COLO668 (cell line): ENCODE results near the gene MORN1.
"Not testable (repeated sequence)": the region's sequence is repeated elsewhere in the genome, so short reads cannot be mapped to it uniquely, and the experiment has no call there.

ENCODE experiments used
- DNase-seq: peaks from one replicate; lab custom pipeline; 2025; ENCODE audit not compliant: unreplicated experiment; lab: John Stamatoyannopoulos, UW

The MORN1 gene

DNA sequence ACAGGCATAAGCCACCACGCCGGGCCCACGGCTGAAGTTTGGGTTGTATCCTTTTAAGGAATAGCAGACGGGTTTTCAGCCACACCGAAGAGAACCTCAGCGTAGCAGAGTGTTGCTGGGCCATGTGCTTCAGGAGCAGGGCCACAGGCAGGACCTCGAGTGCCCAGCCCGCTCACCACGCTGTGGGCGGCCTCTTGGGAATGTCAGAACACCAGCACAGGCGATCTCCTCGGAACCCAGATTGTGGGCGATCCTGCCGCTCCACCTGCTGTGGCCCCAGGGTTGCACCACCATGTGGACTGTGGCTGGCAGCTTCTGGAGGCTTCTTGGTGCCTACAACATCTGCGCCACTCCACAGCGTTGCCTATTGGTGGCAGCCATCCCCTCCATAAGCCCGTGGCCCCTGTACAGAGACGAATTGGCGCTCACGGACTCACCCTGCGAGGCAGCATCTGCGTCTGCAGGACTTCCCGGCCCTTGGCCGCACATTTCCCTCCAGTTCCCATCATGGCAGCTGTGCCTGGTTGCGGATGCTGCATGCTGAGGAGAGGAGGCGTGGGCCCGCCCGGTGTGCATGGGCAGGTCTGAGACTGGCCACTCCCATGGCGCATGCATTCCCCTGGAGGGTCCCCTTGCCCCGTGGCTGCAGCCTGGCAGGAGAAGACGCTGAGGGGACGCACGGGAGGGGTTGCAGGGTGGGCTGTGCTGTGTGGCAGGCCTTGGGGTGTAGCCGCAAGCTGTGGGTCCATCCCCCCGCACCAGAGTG, 93.9 kb downstream of the MORN1 start:
- no peak for DNase-seq

DNA sequence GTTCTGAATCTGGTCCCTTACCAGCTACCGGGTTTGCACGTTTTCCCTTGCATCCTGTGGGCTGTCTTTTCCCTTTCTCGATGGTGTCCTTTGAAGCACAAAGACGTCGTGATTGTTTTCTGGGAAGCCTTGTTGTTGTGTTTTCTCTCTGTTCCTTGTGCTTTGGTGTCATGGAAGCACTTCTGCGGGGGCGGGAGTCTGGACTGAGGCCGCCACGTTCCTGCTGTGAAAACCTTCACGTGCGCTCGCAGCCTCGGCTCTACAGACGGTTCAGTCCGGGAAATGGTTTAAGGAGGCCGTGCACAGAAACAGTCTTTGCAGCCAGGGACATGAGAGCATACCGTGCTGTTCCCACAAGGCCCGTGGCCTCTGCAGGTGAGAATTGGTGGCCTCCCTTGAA, 94.7 kb downstream of the MORN1 start:
- DNase-seq, result no peak

DNA sequence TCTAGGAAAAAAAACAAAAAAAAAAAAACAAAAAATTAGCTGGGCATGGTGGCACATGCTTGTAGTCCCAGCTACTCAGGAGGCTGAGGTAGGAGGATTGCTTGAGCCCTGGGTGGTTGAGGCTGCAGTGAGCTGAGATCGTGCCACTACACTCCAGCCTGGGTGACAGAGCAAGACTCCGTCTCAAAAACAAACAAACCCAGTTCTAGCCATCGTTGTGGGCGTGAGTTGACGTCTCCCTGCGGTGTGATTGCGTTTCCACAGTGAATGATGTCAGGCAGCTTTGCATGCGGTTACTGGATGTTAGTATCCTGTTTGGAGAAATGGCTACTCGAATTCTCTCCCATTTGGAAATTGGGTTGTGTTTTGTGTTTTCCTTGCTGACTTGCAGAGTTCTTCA, 95.1 kb downstream of the MORN1 start:
- not testable (repeated sequence) for DNase-seq

DNA sequence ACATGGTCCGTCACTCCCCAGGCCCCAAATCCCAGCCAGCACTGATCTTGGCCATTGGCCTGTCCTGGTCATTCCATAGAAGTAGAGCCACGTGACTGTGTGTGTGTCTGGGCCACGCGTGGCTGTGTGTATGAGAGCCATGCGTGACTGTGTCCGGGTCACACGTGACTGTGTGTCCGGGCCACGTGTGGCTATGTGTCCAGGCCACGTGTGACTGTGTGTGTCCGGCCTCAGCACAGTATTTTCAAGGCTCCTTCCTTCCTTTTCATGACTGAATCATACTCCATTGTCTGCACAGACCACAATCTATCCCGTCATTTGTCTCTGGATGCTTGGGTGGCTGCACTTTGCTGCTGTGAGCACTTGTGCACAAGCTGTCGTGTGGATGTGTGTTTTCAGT, 95.8 kb downstream of the MORN1 start:
- no peak for DNase-seq

DNA sequence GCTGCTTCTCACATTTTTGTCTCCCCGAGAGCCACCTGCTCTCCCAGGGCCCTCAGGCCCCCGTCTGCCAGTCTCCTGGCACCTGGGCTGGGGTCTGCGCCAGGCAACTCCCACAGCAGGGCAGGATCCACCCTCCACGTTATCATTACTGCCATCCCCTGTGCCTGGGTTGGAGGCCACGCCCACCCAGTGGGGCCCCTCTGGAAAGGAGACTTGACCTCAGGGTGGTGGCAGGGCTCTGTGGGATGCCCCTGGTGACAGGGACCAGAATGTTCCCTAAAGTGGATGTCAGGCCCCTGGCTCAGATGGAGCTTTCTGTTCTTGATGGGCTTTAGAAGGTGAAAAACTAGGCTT, 96.7 kb downstream of the MORN1 start:
- no peak for DNase-seq

DNA sequence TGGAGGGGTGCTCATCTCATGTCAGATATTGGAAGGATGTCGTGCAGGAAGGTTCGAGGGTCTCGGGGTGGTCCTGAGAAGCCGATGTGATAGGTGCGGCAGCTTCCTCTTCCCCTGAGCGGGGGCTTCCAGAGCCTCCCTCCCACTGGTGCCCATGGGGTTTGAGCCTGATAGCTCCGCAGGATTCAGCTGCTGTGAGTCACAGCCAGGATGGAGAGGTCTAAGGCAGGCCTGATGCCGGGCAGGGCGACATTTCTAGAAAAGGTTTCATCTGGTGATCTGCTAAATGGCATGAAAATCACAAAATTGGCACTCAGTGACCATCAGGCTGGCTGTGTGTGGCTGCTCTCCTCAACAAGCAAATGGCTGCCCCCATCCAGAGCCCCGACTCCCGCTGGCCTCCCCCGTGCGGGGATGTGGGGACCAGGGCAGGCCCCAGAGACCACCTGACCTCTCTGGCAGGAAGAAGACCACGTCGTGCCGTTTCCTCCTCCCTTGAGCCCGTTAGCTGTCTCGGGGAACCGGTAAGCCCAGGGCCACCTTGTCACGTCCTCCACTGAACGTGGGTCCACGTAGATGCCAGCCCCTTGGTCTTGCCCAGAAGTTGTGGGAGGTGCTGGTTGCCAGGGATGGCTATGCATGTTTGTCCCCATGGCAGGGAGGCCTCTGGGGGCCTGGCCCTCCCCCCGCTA, 97.2 kb downstream of the MORN1 start:
- DNase-seq, result no peak

DNA sequence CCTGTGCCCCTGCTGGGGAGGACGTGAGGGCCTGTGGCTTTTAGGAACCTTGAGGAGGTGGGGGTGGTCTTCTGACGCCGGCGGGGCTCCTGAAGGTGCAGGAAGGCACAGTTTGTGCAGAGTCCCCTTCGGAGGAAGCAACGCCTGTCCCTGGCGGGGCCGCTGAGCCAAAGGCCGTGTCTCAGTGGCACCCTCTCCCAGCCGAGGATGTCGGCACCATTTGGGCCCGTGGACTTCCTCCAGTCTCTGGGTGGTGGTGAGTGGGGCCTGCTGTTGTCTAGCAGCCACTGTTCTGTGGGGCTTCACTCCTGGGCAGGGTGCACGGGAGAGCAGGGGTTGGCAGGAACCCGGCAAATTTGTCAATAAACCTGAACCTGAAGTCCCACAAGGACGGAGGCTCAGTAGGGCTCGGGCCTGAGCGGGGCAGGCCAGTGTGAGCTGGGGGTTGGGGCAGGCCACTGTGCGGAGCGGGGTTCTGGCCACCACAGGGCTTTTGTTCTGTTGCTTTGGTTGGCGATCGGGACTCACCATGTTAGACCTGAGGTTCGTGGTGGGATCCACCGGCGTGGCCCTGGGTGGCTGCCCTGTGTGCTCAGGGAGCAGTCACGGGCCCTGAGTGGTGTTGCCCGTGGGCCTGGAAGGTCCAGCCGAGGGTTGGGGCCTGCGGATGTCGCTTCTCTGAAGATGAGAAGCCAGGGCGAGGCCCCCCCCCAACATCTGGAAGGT, 98.5 kb downstream of the MORN1 start:
- DNase-seq, result no peak

DNA sequence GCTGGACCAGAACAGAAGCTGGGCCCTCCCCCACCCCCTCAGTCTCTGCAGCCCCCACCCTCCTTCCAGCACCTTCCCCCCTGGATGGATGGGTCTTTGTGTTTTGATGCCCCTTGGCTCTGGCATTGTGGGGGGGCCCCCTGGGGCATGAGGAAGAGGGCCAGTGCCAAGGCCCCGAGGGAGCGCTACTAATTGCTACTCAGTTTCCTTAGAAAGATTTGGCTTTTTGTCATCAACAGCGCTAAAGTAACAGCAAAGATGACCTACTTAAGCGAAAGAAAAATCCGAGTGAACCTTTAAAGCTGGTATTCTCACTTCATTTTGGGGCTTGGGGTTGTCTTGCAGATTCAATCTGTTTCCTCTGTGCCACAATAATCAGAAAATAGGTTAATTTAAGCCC, 99.8 kb downstream of the MORN1 start:
- no peak for DNase-seq

DNA sequence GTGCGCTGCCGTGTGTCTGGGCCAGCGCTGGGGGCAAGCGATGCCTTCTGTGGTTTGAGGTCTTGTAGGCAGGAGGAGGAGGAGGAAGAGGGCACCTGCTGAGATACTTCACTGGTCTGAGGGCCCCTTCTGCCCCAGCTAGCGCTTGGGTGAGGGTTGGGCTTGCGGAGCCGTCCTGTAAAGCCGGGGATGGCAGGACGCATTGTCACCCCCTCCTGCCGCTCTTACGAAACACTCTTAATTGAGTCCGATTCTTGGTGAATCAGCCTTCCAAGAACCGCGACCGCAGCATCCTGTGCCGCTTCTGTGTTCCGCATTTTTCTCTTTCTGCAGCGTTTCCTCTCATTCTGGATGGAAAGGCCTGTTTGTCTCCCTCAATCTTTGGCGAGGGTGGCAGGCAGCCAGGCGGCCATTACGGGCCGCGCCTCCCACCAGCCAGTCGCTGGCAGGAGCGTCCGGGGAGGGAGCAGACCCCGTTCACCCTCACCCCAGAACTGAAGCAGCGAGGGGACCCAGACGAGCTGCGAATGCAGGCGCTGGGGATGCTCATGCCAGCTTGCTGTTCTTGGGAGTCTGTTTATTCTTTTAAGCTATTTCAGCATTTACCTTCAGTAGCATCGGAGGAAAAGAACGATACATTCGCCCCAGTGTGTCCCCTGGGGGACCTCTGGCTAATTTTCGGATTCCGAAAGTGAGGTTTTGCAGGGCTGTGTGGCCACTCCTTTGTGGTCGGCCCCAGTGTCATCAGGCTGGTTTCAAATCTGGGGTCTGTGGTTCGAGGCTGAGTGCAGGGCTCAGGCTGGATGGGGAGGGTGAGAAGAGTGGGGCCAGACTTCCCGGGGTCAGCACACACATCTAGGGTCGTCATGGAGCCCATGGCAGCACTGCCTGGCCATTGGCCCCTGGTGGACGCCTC, 100.5 kb downstream of the MORN1 start:
- no peak for DNase-seq

DNA sequence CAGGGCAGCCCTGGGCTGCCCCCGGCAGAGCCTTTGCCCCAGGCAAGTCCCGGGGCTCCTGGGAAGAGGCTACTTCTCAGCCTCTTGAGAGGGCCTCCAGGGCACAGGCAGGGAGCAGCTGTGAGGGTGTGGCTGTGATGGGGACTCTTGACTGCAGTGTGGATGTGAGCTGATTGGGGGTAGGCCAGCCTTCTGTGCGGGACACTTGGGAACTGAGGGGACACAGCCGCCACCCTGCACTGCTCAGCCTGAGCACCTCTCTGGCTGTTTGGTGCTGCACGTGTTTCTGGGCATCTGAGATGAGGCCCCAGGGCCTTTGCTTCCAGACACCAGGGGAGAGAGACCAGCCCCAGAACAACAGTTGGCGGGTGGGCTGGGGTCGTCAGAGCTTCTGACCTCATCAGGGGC, 101.2 kb downstream of the MORN1 start:
- DNase-seq, result no peak

DNA sequence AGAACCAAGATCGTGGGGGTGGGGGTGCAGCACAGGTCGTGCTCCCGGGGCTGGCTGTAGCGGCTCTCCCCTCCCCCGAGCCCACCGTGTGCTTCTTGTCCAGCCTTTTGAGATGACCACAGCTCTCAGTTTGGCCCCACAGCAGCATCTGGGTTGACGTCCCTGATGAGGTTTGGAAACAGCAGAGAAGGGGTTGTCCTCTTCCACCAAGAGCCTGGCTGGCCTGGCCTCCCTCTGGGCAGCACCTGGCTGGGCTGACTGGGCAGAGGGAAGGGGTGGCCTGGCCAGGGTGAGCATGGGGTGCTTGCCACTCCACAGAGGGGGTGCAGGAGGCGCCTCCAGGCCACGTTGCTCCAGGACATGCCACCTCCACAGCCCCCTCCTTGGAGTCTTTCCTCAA, 101.7 kb downstream of the MORN1 start:
- no peak for DNase-seq

DNA sequence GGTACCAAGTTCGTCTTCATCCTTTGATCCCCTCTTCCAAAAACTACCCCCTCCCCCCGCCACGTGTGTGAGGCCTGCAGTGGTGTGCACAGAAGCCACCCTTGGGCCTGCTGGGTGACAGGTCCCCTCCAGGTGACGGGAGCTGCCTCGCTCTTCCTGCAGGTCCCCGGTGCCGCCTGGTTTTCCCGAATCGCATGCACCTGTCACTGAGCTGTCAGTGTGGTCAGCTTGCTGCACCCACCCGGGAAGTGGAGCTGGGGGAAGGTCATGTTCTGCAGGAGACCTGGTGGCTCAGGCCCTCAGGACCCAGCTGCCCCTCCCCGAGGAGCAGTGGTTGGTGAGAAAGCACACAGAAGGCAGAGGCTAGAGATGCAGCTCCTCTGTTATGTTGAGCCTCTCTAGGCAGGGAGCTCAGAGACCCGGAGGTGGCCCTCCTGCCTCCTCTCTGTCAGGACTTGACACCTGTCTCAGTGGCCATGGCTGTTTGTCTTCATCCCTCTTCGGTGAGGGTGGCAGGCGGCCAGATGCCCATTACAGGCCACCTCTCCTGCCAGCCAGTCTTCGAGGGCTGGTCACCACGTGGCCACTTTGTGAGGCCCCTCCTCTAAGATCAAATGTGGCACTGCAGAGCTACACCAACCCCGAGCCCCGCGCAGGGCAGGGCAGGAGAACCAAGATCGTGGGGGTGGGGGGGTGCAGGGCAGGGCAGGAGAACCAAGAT, 102.4 kb downstream of the MORN1 start:
- no peak for DNase-seq

DNA sequence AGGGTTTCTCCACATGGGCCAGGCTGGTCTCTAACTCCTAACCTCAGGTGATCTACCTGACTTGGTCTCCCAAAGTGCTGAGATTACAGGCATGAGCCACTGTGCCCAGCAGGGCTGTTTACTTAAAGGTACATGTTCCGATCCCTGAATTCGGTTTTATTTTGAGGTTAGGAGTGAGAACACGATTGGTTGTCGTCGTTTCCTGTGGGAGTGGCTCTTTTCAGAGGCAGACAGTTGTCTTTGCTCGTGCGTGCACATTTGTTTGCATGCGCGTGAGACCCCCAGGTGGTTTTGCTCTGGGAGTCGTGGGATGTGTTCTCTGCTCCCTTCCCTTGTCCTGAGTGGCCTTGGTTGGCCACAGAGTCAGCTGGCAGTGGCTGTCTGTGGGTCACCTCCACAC, 103.0 kb downstream of the MORN1 start:
- DNase-seq, result no peak

DNA sequence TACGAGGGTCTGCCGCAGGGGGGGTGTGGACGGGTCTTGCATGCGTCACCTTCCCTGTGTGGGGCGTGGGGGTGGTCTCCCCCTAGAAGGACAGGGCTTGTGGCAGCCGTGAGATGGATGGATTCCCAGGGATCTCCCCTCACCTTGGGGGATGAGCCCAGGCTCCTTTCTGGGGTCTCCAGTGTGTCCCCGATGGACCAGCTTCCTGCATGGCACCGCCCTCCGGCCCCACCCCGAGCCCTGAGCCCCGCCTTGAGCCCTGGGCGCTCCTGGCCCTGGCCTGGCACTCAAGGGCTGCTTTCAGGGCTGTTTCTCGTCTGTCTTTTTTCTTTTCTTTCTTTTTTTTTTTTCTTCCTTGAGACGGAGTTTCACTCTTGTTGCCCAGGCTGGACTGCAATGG, 103.7 kb downstream of the MORN1 start:
- DNase-seq, result no peak

DNA sequence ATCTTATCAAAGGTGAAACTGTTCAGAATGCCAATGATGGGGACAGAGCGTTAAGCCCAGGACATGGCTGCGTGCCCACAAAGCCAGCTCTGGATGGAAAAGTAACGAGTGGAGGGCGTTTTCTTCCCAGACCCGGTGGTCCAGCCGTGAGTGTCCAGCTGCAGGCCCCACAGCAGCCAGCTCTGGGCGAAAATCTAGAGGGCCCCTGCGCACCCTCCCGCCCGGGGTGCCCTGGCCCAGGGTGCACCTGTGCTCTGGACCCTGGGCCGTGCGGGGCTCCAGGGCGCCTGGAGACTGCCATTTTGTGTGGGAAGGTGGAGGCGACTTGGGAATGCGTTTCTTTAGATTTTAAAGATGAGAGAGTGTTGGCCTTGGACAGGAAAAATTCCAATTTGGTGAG, 104.4 kb downstream of the MORN1 start:
- no peak for DNase-seq

DNA sequence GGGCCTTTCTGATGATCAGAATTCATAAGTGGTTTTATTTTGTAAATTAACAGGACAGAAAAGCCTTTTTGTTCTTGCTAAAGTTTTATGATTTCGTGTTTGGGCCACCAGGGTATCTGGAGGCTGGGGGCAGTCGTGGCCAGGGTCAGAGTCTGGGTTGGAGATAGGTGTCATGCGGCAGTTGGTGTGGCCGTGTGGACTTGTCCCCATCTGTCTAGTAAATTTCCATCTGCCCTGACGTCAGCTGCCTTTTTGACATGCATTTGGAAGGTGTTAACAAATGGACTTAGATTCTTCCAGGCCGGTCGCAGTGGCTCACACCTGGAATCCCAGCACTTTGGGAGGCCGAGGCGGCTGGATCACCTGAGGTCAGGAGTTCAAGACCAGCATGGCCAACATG, 106.4 kb downstream of the MORN1 start:
- DNase-seq, result no peak

DNA sequence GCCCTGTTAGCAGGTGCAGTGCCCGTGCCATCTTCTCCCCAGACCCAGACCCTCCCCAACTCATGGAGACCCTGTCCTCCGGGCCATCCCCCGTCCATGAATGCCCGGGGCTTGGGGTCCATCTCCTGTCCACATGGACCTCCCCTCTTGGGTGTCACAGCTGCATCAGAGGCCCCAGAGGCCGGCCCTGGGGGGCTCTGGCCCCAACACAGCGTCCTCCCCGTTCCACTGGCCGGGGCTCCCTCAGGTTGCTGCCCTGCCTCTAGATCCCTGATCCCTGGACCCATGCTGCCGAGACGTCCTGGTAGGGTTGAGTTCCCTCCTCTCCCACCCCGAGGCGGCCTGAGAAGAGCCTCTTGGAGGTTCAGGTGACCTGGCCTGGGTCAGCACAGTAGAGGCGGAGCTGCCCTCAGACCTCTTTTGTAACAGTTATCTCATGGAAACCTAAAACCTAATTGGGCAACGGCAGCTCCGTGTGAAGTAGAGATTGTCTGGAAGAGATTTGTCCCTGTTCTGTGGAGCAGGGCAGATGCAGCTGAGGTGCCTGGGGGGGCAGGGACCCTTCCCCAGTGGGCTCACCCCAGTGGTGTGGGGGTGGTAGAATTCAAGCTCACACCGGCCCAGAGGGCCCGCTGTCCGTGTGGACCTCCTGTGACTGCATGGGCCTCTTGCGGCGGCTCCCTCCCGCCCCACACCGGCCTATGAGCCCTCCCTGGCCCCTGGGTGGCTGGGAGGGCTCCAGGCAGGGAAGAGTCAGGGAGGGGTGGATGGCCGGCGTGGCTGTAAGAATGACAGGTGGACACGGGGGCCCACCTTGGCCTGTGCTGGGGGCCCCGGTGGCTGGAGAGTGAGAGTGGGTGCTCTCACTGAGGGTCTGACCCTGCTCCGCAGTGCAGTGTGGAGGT, 107.1 kb downstream of the MORN1 start:
- DNase-seq, result no peak

DNA sequence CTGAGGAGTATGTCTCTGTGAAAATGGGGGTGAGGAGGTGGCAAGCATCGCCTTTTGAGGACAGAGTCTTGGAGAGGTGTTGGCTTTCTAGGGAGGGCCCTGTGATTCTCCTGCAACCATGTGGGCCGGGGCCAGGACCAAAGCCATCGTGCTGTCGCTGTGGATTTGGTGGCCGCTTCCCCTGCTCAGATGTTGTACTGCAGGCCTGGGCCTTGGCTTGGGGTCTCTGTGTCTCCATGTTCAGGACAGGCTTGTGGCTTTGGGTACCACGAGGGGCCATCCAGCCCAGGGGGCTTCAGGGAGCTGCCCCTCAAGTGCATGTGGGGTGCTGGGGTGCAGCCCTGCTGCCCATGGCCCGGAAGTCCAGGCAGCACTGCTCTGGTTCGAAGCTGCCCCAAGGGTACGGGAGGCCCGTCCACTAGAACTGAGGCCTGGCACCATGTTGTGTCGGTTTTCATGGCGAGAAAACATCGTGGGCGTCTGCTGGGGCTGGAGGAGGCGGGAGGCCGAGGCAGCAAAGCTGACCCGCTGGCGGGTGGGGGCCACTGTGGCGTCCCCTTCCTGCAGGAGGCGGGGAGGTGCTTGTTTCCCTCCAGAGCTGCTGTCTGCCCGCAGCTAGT, 107.9 kb downstream of the MORN1 start:
- DNase-seq, result no peak
